ENCODE measurements around the gene TMEM131L.

GRCh38 chr4:153573881-153574802 lies 108.0 kb downstream of the TMEM131L start:
- TF ChIP-seq CTCF (IDR thresholded peaks at IDR 0.05) (peak in 5 of 7 experiments; percentile 41 to 75 (median 60)), POLR2AphosphoS5 (IDR thresholded peaks at IDR 0.05) (peak in 1 of 3 donors; percentile 60), POLR2A (IDR thresholded peaks at IDR 0.05) (no peak)
